NOMO-1 treated with dmso at 0.1 percent for 144 hours (cell line): ENCODE measurements around the gene ZNF341.
"Not testable (repeated sequence)": the region's sequence is repeated elsewhere in the genome, so short reads cannot be mapped to it uniquely, and the experiment has no call there.

Source experiments
- DNase-seq: peaks from one replicate; lab custom pipeline; 2025; ENCODE audit not compliant: unreplicated experiment; lab: John Stamatoyannopoulos, UW

Gene ZNF341

GRCh38 chr20:33791959-33792597, 60.3 kb downstream of the ZNF341 start:
- DNase-seq: no peak

GRCh38 chr20:33792598-33792989, 60.8 kb downstream of the ZNF341 start:
- not testable (repeated sequence) for DNase-seq

DNA sequence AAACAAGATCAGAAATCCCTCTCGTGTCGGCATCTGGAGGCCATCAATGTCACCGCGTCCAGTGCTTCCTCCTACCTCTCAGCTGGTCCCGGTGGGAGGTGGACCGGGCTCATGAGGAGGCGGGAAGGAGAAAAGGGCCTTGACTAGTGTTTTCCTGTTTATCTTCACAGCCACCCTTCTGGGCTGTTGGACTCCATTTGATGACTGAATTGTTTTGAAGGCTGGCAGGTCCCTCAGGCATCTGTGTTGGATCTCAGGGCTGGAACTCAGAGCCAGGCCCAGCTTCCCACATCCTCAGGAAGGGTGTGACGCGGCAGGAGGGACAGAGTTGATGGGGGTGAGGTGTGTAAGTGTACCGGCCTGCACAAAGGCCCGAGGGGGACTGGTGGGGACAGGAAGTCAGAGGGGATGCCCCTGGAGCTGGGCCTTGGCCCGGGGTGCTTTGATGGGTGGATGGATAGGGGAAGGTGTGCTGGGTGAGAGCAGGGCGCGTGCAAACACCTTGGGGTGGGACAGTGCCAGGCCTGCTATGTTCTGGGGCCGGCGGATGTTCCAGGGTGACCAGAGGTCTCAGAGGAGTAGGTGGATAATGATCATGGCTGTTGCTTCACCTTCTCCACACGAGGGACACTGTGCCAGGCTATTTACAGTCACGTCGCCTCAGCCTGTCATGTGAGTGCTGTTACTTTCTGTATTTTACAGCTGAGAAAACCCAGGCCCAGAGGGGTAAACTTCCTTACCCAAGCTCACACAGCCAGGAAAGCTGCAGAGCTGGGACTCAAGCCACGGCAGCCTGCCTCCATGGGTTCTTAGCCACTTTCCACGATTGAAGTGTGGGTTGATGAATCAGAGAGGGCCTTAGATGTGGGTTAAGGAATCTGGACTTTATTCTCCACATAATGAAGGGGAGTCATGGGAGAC, 61.5 kb downstream of the ZNF341 start:
- DNase-seq: no peak

DNA sequence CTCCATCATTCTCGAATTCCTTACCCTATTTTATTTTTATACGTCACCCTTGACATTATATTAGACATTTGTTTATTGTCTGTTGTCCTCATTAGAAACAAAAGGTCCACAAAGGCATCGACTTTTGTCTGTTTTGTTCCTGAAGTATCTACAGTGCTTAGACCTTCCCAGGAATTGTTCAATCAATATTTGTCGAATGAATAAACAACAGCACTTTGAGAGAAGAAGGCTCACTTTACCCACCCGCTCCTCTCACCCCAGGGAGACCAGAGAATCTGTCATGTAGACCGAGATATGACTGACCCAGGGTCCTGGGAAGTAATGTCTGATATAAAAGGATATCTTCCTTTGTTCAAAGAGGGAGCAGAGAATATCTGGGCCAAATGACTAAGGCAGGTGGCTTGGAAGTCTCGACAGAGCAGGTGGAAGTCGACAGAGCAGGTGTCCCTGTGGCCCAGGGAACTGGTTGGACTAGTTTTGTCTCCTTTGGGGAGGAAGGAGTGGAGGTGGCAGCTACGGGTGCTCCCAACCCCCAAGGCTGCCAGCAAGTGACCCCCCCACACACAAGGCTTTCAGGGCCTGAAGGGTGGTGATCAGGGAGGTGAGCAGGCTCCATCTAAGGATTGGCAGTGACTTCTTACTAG, 64.6 kb downstream of the ZNF341 start:
- no peak for DNase-seq

DNA sequence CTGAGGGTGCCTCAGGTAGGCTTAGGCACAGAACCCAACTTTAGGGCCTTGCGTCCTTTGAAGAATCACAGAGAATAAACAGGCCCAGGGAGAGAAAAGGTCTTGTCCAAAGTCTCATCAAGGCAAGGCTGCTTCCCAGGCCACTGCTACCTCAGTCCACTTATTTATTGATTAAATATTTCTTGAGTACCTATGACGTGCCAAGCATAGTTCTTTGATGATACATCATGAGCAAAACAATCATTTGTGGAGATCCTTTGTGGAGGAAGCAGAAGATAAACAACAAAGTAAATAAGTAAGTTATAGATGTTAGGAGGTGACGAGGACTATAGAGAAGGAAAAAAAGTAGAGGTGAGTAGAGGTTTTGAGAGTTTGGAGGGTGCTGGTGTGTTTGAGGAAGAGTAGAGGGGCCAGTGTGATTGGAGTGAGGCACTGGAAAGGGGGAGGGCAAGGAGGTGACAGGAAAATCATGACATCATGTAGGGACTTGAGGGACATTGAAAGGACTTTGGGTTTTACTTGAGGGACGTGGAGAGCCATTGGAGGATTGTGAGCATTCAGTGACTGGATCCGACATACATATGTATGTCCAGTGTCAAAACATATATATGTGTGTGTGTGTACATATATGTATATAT, 65.2 kb downstream of the ZNF341 start:
- DNase-seq: no peak

GRCh38 chr20:33798444-33798843, 66.6 kb downstream of the ZNF341 start:
- DNase-seq: no peak

- no peak for DNase-seq
Measured at GRCh38 chr20:33803921-33804337, 72.1 kb downstream of the ZNF341 start.

- DNase-seq: no peak
Measured at GRCh38 chr20:33808388-33808787, 76.6 kb downstream of the ZNF341 start.

- peak; percentile 34 for DNase-seq
Measured at GRCh38 chr20:33810259-33810658, 78.5 kb downstream of the ZNF341 start.

DNA sequence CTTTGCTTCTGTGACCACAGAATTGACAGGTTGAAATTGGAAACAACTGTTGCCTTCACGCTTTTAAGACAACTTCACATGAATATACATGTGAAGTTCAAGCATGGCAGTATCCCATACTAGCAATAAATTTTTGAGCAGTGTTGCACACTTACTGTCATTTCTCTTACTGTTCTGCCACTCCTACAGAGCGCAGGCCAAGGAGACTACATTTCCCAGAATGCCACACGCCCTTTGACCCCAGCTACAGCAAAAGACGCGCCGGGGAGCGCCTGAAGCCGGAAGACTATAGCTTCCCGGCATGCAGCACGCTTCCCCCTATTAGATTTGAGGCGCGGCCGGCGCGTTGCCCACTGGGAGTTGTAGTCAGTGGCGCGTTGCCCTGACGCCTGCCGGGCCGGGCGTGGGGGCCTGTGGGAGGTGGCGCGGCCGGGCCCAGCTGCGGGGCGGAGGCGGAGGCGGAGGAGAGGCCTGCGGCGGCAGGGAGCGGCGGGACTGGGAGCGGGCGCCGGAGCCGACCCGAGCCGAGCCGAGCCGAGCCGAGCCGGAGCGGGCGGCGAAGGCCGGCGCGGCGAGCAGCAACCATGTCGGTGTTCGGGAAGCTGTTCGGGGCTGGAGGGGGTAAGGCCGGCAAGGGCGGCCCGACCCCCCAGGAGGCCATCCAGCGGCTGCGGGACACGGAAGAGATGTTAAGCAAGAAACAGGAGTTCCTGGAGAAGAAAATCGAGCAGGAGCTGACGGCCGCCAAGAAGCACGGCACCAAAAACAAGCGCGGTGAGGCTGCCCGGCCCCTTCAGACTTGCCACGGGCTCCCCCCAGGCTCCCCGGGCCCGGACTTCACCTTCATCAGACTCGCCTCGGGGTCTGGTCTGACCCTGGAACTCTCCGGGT, 79.3 kb downstream of the ZNF341 start, which contains the start of gene CHMP4B:
CHMP4B (plus strand) TSS at position 464 of the 891 bp plus-strand sequence; CDS start at position 585, 121 bp downstream.
- DNase-seq: peak; percentile 96

GRCh38 chr20:33811776-33812151, 80.0 kb downstream of the ZNF341 start:
- DNase-seq: no peak

DNA sequence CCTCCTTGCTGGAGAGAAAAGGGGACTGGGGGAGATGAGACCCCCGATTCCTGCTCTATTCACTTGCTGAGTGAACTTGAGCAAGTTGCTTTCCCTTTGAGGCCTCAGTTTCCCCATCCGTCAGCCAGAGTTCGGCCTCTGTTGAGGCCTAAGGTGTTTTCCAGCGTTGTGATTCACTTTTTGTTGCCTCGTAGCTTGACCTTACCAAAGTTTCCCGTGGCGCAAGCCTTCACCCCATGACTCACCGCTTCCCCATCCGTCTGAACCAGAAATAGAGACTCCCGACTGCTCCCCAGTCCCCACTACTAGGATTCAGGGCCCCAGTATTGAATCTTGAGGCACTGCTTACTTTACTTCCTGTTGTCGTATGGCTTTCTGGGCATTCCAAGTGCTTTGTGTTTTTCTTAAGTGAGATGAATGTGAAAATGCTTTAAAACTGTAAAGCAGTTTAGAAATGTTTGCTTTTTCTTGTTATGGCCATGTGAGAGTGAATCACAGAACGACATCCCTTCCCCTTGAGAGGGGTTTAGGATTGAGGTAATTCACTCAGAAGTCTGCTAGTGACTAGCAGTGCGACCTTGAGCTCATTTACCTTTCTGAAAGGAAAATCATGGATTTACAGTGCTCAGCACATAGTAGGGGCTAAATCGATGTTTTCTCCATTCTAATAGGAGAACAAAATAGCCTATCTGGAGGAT, 80.5 kb downstream of the ZNF341 start:
- DNase-seq: peak; percentile 63

DNA sequence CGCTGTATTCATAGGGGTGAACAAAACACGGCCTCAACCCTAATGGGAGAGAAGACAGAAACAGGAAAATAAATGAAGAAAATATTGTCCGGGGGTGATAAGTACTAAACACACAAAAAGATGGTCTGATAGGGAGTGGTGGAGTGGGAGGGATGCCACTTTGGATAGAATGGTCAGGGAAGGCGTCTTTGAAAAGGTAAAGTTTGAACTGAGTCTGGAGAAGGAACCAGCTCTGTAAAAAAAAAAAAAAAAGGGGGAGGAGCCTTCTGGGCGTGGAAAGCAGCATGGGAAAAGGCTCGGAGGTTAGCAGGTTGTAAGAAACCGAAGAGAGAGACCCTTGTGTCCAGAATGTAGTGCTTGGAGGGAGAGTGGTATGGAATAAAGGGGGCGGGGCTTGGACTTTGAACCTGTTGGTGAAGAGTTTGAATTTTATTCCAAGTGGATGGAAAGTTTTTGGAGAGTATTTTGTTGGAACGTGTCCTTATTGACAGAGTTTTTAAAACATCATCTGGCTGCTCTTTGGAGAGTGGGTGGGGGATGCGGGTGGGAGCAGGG, 81.2 kb downstream of the ZNF341 start:
- no peak for DNase-seq

GRCh38 chr20:33814238-33814712, 82.5 kb downstream of the ZNF341 start:
- DNase-seq: no peak

DNA sequence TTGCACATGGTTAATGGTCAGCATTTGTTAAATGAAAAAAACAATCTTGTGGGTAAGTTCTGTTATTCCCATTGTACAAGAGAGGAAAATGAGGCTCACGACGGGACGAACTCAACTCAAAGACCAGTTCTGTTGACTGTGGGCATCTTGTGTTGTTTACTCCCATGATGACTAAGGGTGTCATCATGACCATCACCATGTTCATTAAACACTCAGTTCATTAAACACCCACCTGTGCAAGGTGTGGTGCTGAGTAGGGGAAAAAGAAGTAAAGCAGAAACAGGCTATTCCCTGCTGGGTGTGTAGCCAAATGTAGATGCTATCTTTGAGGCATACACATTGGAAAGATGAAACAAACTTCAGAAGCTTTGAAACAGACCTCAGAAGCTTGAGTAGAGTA, 83.9 kb downstream of the ZNF341 start:
- DNase-seq: no peak

GRCh38 chr20:33816191-33816590, 84.4 kb downstream of the ZNF341 start:
- no peak for DNase-seq

DNA sequence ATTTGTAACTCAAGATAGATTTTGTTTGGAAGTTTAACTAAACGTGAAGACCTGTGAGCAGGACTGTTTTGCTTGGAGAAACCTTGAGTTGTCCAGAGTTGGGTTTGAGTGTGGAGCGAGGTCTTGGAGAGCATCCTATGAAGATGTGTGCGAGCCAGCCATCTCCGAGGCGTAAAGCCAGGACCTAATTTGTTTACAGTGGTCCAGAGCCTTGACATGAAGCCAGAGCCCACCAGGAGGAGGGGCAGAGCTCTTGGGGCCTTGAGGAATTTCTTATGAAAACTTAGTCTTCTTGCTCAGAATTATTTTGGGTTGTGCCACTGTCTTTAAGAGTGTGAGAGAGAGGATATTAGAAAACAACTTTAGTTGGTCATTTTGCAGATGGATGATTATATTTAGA, 85.6 kb downstream of the ZNF341 start:
- DNase-seq: no peak

GRCh38 chr20:33819456-33819855, 87.7 kb downstream of the ZNF341 start:
- no peak for DNase-seq

DNA sequence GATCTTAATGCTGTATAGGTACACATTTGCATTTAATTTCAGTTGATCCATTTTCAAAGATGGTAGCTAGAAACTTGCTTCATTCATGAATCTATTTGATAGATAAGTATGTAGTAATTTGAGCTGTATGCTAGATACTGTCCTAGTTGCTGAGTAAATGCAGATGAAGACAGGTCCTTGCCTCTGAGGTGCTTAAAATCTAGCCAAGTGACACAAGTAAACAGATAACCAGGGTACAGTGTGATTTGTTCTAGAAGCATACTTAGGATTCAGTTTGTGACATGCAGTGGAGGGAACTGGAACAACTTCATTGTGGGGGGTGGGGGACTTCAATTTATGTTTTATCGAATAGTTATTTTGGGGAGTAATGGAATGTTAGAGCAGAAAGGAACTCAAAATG, 88.6 kb downstream of the ZNF341 start:
- DNase-seq: no peak
